ENCODE measurements around the gene COG5. TPM values are rescaled to one million over a fixed set of nuclear protein-coding genes. Genes with fewer than 3 reads are reported as not detected.

Gene COG5
- total and polyA plus RNA-seq, 2 of the 8 experiments (the other 6 are each of a cell fraction or from before 2014, with no cell fraction given): 10.5 to 28.1 TPM

DNA sequence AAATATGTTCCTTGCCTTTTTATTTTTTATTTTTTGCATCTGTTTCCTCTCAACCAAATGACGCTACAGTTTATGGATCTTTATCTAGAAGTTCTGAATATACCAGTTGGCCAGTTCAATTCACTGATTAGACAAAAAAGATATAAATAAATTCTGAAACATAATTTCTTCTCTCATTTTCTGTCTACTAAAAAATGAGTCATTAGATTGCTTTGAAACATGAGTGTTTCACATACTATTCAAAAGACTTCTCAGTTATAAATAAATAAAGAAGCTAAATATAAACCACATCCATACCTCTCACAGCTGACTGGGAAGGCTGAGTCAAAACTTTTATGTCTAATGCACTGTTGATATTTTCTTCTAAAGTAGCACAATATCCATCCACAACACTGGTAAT is 191.4 kb downstream of the COG5 start:
- no peak overlapping the region for H3K18ac ChIP-seq (ENCODE audit: extremely low read depth, low read length)
- H2BK120ac ChIP-seq (replicated peaks; ENCODE audit: low read depth, low read length): no peak overlapping the region
- POLR2A ChIA-PET (ENCODE audit: partially characterized antibody): no interaction called here
- H4K8ac ChIP-seq (ENCODE audit: extremely low read depth, insufficient read depth, low read length): no peak overlapping the region
- no peak overlapping the region for H2BK20ac ChIP-seq (ENCODE audit: low read length)
- DNase-seq (ENCODE audit: low read depth in 1 of 2, low spot score in 2 of 2) (no peak), FAIRE-seq (no peak)
- no peaks in the 10 kb centered on the region for H3K27me3 ChIP-seq (replicated peaks in 1 of 4; ENCODE audit: control insufficient read depth in 3 of 4, extremely low read depth in 1 of 4, insufficient read depth in 3 of 4, low read length in 3 of 4)
- no peak overlapping the region for H2BK12ac ChIP-seq (ENCODE audit: low read depth, low read length)
- no peaks in the 10 kb centered on the region for H3K4me1 ChIP-seq (replicated peaks in 1 of 4; ENCODE audit: control insufficient read depth in 3 of 4, insufficient read depth in 4 of 4, low read length in 3 of 4)
- no peak overlapping the region for H4K5ac ChIP-seq (ENCODE audit: insufficient read length, low read depth, low read length)
- no peaks in the 10 kb centered on the region for H3K79me2 ChIP-seq (ENCODE audit: control insufficient read depth in 1 of 2, insufficient read depth in 2 of 2, low read length in 2 of 2)
- no peak overlapping the region for H2AK5ac ChIP-seq (ENCODE audit: low read depth, low read length)
- H4K91ac ChIP-seq (replicated peaks; ENCODE audit: insufficient read length, low read length): no peak overlapping the region
- no peak overlapping the region for H3K4me2 ChIP-seq (ENCODE audit: insufficient read depth in 1 of 2, low read depth in 2 of 2, low read length in 2 of 2)
- no peaks in the 10 kb centered on the region for H3K9me3 ChIP-seq (ENCODE audit: insufficient read depth in 2 of 2, low read depth in 1 of 2, low read length in 1 of 2)
- H3K4ac ChIP-seq (replicated peaks; ENCODE audit: insufficient read length, low read depth, low read length): no peak overlapping the region
- no peaks in the 10 kb centered on the region for H3K23me2 ChIP-seq (ENCODE audit: low read depth, low read length)
- CTCF ChIA-PET (ENCODE audit: partially characterized antibody): interaction anchor here (3.2 kb wide), 1 partner anchor 11 kb away, joined by 12 read pairs; no protein-coding TSS in a partner anchor
- no peak overlapping the region for H2AFZ ChIP-seq (ENCODE audit: low read length)
- no peaks in the 10 kb centered on the region for H3K79me1 ChIP-seq (ENCODE audit: low read depth, low read length)
- no peak overlapping the region for H3K23ac ChIP-seq (ENCODE audit: insufficient read length)
- H3K56ac ChIP-seq (replicated peaks; ENCODE audit: insufficient read length, low read depth, low read length): no peak overlapping the region
- no peak overlapping the region for H3K4me3 ChIP-seq (ENCODE audit: extremely low read depth in 1 of 4, insufficient read depth in 2 of 4, low read depth in 3 of 4, low read length in 4 of 4)
- H3K27ac ChIP-seq (ENCODE audit: low read depth, low read length): no peak overlapping the region
- 93% methylated on average over 1 of the region's 1 CpG; no CpG with 5 or more reads in 1 of the 2 experiments for WGBS, 2 experiments (ENCODE audit: extremely low coverage in 1 of 2, insufficient coverage in 1 of 2, insufficient read length in 1 of 2, insufficient replicate concordance in 2 of 2, low coverage in 1 of 2, low lambda C conversion rate in 2 of 2, missing lambda C conversion rate in 1 of 2)
- H3K36me3 ChIP-seq (ENCODE audit: control insufficient read depth in 2 of 4, insufficient read depth in 4 of 4, low read length in 3 of 4): no peaks in the 10 kb centered on the region
- no peaks in the 10 kb centered on the region for H4K20me1 ChIP-seq (replicated peaks in 1 of 2; ENCODE audit: control insufficient read depth in 1 of 2, insufficient read depth in 2 of 2, low read length in 2 of 2)
- H3K9ac ChIP-seq (replicated peaks in 1 of 4; ENCODE audit: extremely low read depth in 1 of 4, low read depth in 3 of 4, low read length in 3 of 4): no peak overlapping the region
- H2BK5ac ChIP-seq (ENCODE audit: low read depth, low read length): no peak overlapping the region
- no peak overlapping the region for H2BK15ac ChIP-seq (ENCODE audit: low read length)
- no peak overlapping the region for H3K14ac ChIP-seq (ENCODE audit: insufficient read length)
- TF ChIP-seq YY1 (IDR thresholded peaks at IDR 0.05; ENCODE audit: low read depth, low read length) (no peak), NANOG (IDR thresholded peaks at IDR 0.05; ENCODE audit: insufficient read depth, low read depth, low read length, poor library complexity, severe bottlenecking) (no peak)
